GM19455 (cell line): Measurements from ENCODE around the gene RAB31.
"Not testable (repeated sequence)": the region's sequence is repeated elsewhere in the genome, so short reads cannot be mapped to it uniquely, and the experiment has no call there.

ENCODE experiments used
- ATAC-seq: cut with Tn5 transposase; IDR thresholded peaks from one replicate; pipeline ENCODE4 v1.9.1; 2021; ENCODE audit not compliant: unreplicated experiment

Gene RAB31

GRCh38 chr18:9878783-9879242 lies 170.7 kb downstream of the RAB31 start:
- ATAC-seq: no peak

- ATAC-seq: no peak
Measured at GRCh38 chr18:9884090-9884489, 176.0 kb downstream of the RAB31 start.

GRCh38 chr18:9884532-9885140 lies 176.5 kb downstream of the RAB31 start:
- ATAC-seq: no peak

GRCh38 chr18:9885170-9886004 lies 177.3 kb downstream of the RAB31 start, which contains the start of gene TXNDC2:
TXNDC2 (plus strand) TSS chr18:9885973; CDS start chr18:9886681, 708 bp downstream.
- ATAC-seq: no peak

- no peak for ATAC-seq
Measured at GRCh38 chr18:9886005-9886348, 177.9 kb downstream of the RAB31 start.

GRCh38 chr18:9887992-9888391 lies 179.9 kb downstream of the RAB31 start:
- ATAC-seq: no peak

- no peak for ATAC-seq
Measured at GRCh38 chr18:9890196-9890595, 182.1 kb downstream of the RAB31 start.

GRCh38 chr18:9890957-9891356 lies 182.9 kb downstream of the RAB31 start:
- no peak for ATAC-seq

- ATAC-seq: not testable (repeated sequence)
Measured at GRCh38 chr18:9891515-9891914, 183.4 kb downstream of the RAB31 start.

- ATAC-seq: no peak
Measured at GRCh38 chr18:9894454-9895068, 186.5 kb downstream of the RAB31 start.

- ATAC-seq: no peak
Measured at GRCh38 chr18:9897129-9897528, 189.0 kb downstream of the RAB31 start.

- ATAC-seq: not testable (repeated sequence)
Measured at GRCh38 chr18:9897787-9898291, 189.7 kb downstream of the RAB31 start.

- ATAC-seq: no peak
Measured at GRCh38 chr18:9898792-9899549, 190.9 kb downstream of the RAB31 start.

GRCh38 chr18:9899550-9899930 lies 191.4 kb downstream of the RAB31 start:
- not testable (repeated sequence) for ATAC-seq

- no peak for ATAC-seq
Measured at GRCh38 chr18:9900699-9901098, 192.6 kb downstream of the RAB31 start.

GRCh38 chr18:9901377-9901776 lies 193.3 kb downstream of the RAB31 start:
- ATAC-seq: no peak

- ATAC-seq: not testable (repeated sequence)
Measured at GRCh38 chr18:9902264-9902663, 194.2 kb downstream of the RAB31 start.

- ATAC-seq: no peak
Measured at GRCh38 chr18:9902832-9903231, 194.7 kb downstream of the RAB31 start.

- ATAC-seq: no peak
Measured at GRCh38 chr18:9905401-9905922, 197.4 kb downstream of the RAB31 start.

GRCh38 chr18:9906481-9906880 lies 198.4 kb downstream of the RAB31 start:
- no peak for ATAC-seq

- no peak for ATAC-seq
Measured at GRCh38 chr18:9907867-9908266, 199.8 kb downstream of the RAB31 start.
